Thoracic aorta (tissue), 2 donors: ENCODE data around the gene BATF3. TPM values are rescaled to one million over a fixed set of nuclear protein-coding genes. Genes with fewer than 3 reads are reported as not detected.
"Not testable (repeated sequence)": the region's sequence is repeated elsewhere in the genome, so short reads cannot be mapped to it uniquely, and the experiment has no call there.

Experiments
- ATAC-seq: fragments of 150-250 bp; one replicate; pipeline ENCODE4 v1.8.0; 2017; ENCODE audit warnings: low read depth; ENCODE audit not compliant: insufficient number of reproducible peaks, low FRiP score
- DNase-seq: peaks from one replicate; pipeline ENCODE4 v3.0.0-alpha.2; 2020; ENCODE audit warnings: low spot score
- H3K27ac ChIP-seq, 2 donors: fragments of 200-600 bp; sonication (generic); 1 replicate in 1 of 2; 2 replicates in 1 of 2; pipeline ENCODE4 v1.5.1; 2016; ENCODE audit warnings: mild to moderate bottlenecking in 2 of 2, moderate library complexity in 2 of 2
- H3K27me3 ChIP-seq: fragments of 200-600 bp; sonication (generic); replicated peaks from 2 replicates; pipeline ENCODE4 v1.6.0; 2016; ENCODE audit warnings: mild to moderate bottlenecking; ENCODE audit not compliant: insufficient read depth
- H3K36me3 ChIP-seq: fragments of 200-600 bp; sonication (generic); one replicate; pipeline ENCODE4 v1.5.1; 2016
- H3K4me1 ChIP-seq, 2 donors: fragments of 200-600 bp; sonication (generic); 1 replicate in 1 of 2; 2 replicates in 1 of 2; pipeline versions ENCODE4 v1.5.1 to v1.6.0; 2016; ENCODE audit warnings: low read depth in 2 of 2, mild to moderate bottlenecking in 1 of 2; ENCODE audit not compliant: control insufficient read depth in 1 of 2
- H3K4me3 ChIP-seq: fragments of 200-600 bp; sonication (generic); 2 replicates; pipeline ENCODE4 v1.5.1; 2016; ENCODE audit warnings: mild to moderate bottlenecking
- H3K9me3 ChIP-seq: fragments of 200-600 bp; sonication (generic); 2 replicates; pipeline ENCODE4 v1.5.1; 2016
- CTCF ChIP-seq: fragments of 200-600 bp; sonication (generic); IDR thresholded peaks from one replicate; pipeline ENCODE4 v1.5.1; 2019; ENCODE audit warnings: antibody characterized with exemption
- total RNA-seq, 2 donors: library from RNA; depleted of rRNA; stranded (reverse); fragments of >200 nt; gene quantifications; one replicate each; pipeline versions ENCODE4 v1.1.0 to v1.2.3, GENCODE V29; 2016

BATF3 gene
- total RNA-seq, 2 donors from 2014 or later: 2.2 to 26.6 TPM

GRCh38 chr1:212737559-212737958, 37.9 kb upstream of the BATF3 start:
- TF ChIP-seq CTCF: no peak
- DNase-seq (no peak), ATAC-seq (no peak)
- Histone ChIP-seq H3K4me1 (no peaks in the 10 kb centered on the region), H3K9me3 (no peaks in the 10 kb centered on the region), H3K36me3 (peaks cover 3% of the 10 kb centered on the region), H3K27ac (no peak overlapping the region), H3K4me3 (no peak overlapping the region), H3K27me3 (no peaks in the 10 kb centered on the region)

- Histone ChIP-seq H3K27me3 (no peaks in the 10 kb centered on the region), H3K27ac (no peak overlapping the region), H3K36me3 (no peaks in the 10 kb centered on the region), H3K9me3 (no peaks in the 10 kb centered on the region), H3K4me3 (no peak overlapping the region), H3K4me1 (no peaks in the 10 kb centered on the region)
- DNase-seq: no peak
- TF ChIP-seq CTCF: no peak
- no peak for ATAC-seq
Measured at GRCh38 chr1:212733109-212733508, 33.5 kb upstream of the BATF3 start.

GRCh38 chr1:212731630-212732029, 32.0 kb upstream of the BATF3 start:
- Histone ChIP-seq H3K9me3 (no peaks in the 10 kb centered on the region), H3K4me3 (no peak overlapping the region), H3K27ac (no peak overlapping the region), H3K27me3 (no peaks in the 10 kb centered on the region), H3K36me3 (no peaks in the 10 kb centered on the region), H3K4me1 (no peaks in the 10 kb centered on the region)
- TF ChIP-seq CTCF: no peak
- DNase-seq (no peak), ATAC-seq (no peak)

- no peak for TF ChIP-seq CTCF
- no peaks in the 10 kb centered on the region for H3K36me3 ChIP-seq
- H3K27me3 ChIP-seq: no peaks in the 10 kb centered on the region
- no peaks in the 10 kb centered on the region for H3K4me1 ChIP-seq
- H3K4me3 ChIP-seq: no peak overlapping the region
- no peaks in the 10 kb centered on the region for H3K9me3 ChIP-seq
- ATAC-seq (no peak), DNase-seq (no peak)
- no peak overlapping the region for H3K27ac ChIP-seq
Measured at GRCh38 chr1:212728606-212729005, 29.0 kb upstream of the BATF3 start.

- no peaks in the 10 kb centered on the region for H3K36me3 ChIP-seq
- H3K27me3 ChIP-seq: no peaks in the 10 kb centered on the region
- TF ChIP-seq CTCF: no peak
- no peaks in the 10 kb centered on the region for H3K9me3 ChIP-seq
- ATAC-seq (no peak), DNase-seq (no peak)
- no peaks in the 10 kb centered on the region for H3K4me1 ChIP-seq
- H3K27ac ChIP-seq: no peak overlapping the region
- no peak overlapping the region for H3K4me3 ChIP-seq
Measured at GRCh38 chr1:212727386-212728181, 27.9 kb upstream of the BATF3 start.

GRCh38 chr1:212724679-212725078, 25.0 kb upstream of the BATF3 start:
- H3K4me1 ChIP-seq, H3K27ac ChIP-seq, H3K36me3 ChIP-seq, H3K27me3 ChIP-seq, H3K4me3 ChIP-seq, H3K9me3 ChIP-seq, ATAC-seq, DNase-seq: not testable (repeated sequence)
